ENCODE measurements around the gene FRMD4A.
"Not testable (repeated sequence)": the region's sequence is repeated elsewhere in the genome, so short reads cannot be mapped to it uniquely, and the experiment has no call there.

FRMD4A gene

GRCh38 chr10:14205233-14205632 lies 125.5 kb downstream of the FRMD4A start:
- H3K27me3 ChIP-seq (replicated peaks; ENCODE audit: insufficient read depth, low read length), result no peaks in the 10 kb centered on the region
- no peak overlapping the region for H3K9ac ChIP-seq (ENCODE audit: low read length)
- H3K79me2 ChIP-seq (ENCODE audit: low read length), result no peaks in the 10 kb centered on the region
- no peak for TF ChIP-seq CTCF (IDR thresholded peaks at IDR 0.05; ENCODE audit: low read length)
- TF ChIP-seq EZH2 (optimal IDR thresholded peaks at IDR 0.05; ENCODE audit: low read depth, low read length), result no peak
- TF ChIP-seq EZH2phosphoT487 (IDR thresholded peaks at IDR 0.05; ENCODE audit: low read length), result no peak
- no peaks in the 10 kb centered on the region for H3K36me3 ChIP-seq (replicated peaks; ENCODE audit: insufficient read depth, low read length)
- H3K9me3 ChIP-seq (replicated peaks; ENCODE audit: insufficient read depth, low read length), result no peaks in the 10 kb centered on the region
- H3K4me2 ChIP-seq (ENCODE audit: low read depth, low read length), result no peak overlapping the region
- no peaks in the 10 kb centered on the region for H4K20me1 ChIP-seq (ENCODE audit: insufficient read depth, low read length)
- no peak overlapping the region for H2AFZ ChIP-seq (ENCODE audit: low read length)
- DNase-seq, result no peak
- no peaks in the 10 kb centered on the region for H3K9me2 ChIP-seq (replicated peaks; ENCODE audit: insufficient read depth, low read length)
- no peaks in the 10 kb centered on the region for H3K4me1 ChIP-seq (ENCODE audit: low read length)
- no peak overlapping the region for H3K4me3 ChIP-seq (ENCODE audit: low read length)
- H3K27ac ChIP-seq (ENCODE audit: low read length), result no peak overlapping the region
- H3F3A ChIP-seq (ENCODE audit: insufficient read depth, low read length), result no peaks in the 10 kb centered on the region

- Histone ChIP-seq H3K79me2 (ENCODE audit: low read length) (no peaks in the 10 kb centered on the region), H3K27ac (ENCODE audit: low read length) (no peak overlapping the region), H2AFZ (ENCODE audit: low read length) (no peak overlapping the region), H3F3A (ENCODE audit: insufficient read depth, low read length) (no peaks in the 10 kb centered on the region), H3K9ac (ENCODE audit: low read length) (no peak overlapping the region), H3K9me2 (replicated peaks; ENCODE audit: insufficient read depth, low read length) (no peaks in the 10 kb centered on the region), H3K4me3 (ENCODE audit: low read length) (no peak overlapping the region), H3K4me2 (ENCODE audit: low read depth, low read length) (no peak overlapping the region), H4K20me1 (ENCODE audit: insufficient read depth, low read length) (no peaks in the 10 kb centered on the region), H3K27me3 (replicated peaks; ENCODE audit: insufficient read depth, low read length) (no peaks in the 10 kb centered on the region), H3K36me3 (replicated peaks; ENCODE audit: insufficient read depth, low read length) (no peaks in the 10 kb centered on the region), H3K9me3 (replicated peaks; ENCODE audit: insufficient read depth, low read length) (no peaks in the 10 kb centered on the region), H3K4me1 (ENCODE audit: low read length) (no peaks in the 10 kb centered on the region)
- TF ChIP-seq EZH2phosphoT487 (IDR thresholded peaks at IDR 0.05; ENCODE audit: low read length) (no peak), EZH2 (optimal IDR thresholded peaks at IDR 0.05; ENCODE audit: low read depth, low read length) (no peak), CTCF (IDR thresholded peaks at IDR 0.05; ENCODE audit: low read length) (peak; percentile 32)
- no peak for DNase-seq
Measured at GRCh38 chr10:14200698-14201544, 129.8 kb downstream of the FRMD4A start.

- not testable (repeated sequence) for H3K36me3 ChIP-seq (replicated peaks; ENCODE audit: insufficient read depth, low read length); H3K79me2 ChIP-seq (ENCODE audit: low read length); H3K9me2 ChIP-seq (replicated peaks; ENCODE audit: insufficient read depth, low read length); H3K27ac ChIP-seq (ENCODE audit: low read length); H3K27me3 ChIP-seq (replicated peaks; ENCODE audit: insufficient read depth, low read length); H3K9me3 ChIP-seq (replicated peaks; ENCODE audit: insufficient read depth, low read length); DNase-seq; H3K4me3 ChIP-seq (ENCODE audit: low read length); H3K9ac ChIP-seq (ENCODE audit: low read length); H4K20me1 ChIP-seq (ENCODE audit: insufficient read depth, low read length); H2AFZ ChIP-seq (ENCODE audit: low read length); H3K4me1 ChIP-seq (ENCODE audit: low read length); H3F3A ChIP-seq (ENCODE audit: insufficient read depth, low read length); H3K4me2 ChIP-seq (ENCODE audit: low read depth, low read length)
Measured at GRCh38 chr10:14199098-14199497, 131.6 kb downstream of the FRMD4A start.

GRCh38 chr10:14198078-14198477 lies 132.6 kb downstream of the FRMD4A start:
- TF ChIP-seq EZH2 (optimal IDR thresholded peaks at IDR 0.05; ENCODE audit: low read depth, low read length) (no peak), EZH2phosphoT487 (IDR thresholded peaks at IDR 0.05; ENCODE audit: low read length) (no peak), CTCF (IDR thresholded peaks at IDR 0.05; ENCODE audit: low read length) (no peak)
- Histone ChIP-seq H3K9ac (ENCODE audit: low read length) (no peak overlapping the region), H3K36me3 (replicated peaks; ENCODE audit: insufficient read depth, low read length) (no peaks in the 10 kb centered on the region), H3F3A (ENCODE audit: insufficient read depth, low read length) (no peaks in the 10 kb centered on the region), H3K4me1 (ENCODE audit: low read length) (no peaks in the 10 kb centered on the region), H3K9me3 (replicated peaks; ENCODE audit: insufficient read depth, low read length) (no peaks in the 10 kb centered on the region), H3K4me2 (ENCODE audit: low read depth, low read length) (no peak overlapping the region), H3K79me2 (ENCODE audit: low read length) (no peaks in the 10 kb centered on the region), H2AFZ (ENCODE audit: low read length) (no peak overlapping the region), H4K20me1 (ENCODE audit: insufficient read depth, low read length) (no peaks in the 10 kb centered on the region), H3K4me3 (ENCODE audit: low read length) (no peak overlapping the region), H3K27me3 (replicated peaks; ENCODE audit: insufficient read depth, low read length) (no peaks in the 10 kb centered on the region), H3K9me2 (replicated peaks; ENCODE audit: insufficient read depth, low read length) (no peaks in the 10 kb centered on the region), H3K27ac (ENCODE audit: low read length) (no peak overlapping the region)
- DNase-seq, result no peak

Measured in MM.1S (cell line).